CD14-positive monocyte (primary cell): Measurements from ENCODE around the gene APBA3. TPM values are rescaled to one million over a fixed set of nuclear protein-coding genes. Genes with fewer than 3 reads are reported as not detected.

Experiments used
- DNase-seq, 3 donors: peaks; one replicate each; pipeline ENCODE4 v3.0.0-alpha.2; 2011 to 2022
- H2AFZ ChIP-seq: 2 replicates; pipeline ENCODE4 v1.6.0; 2012; ENCODE audit warnings: mild to moderate bottlenecking, low read depth, low read length, inconsistent platforms; ENCODE audit not compliant: insufficient read depth, poor library complexity, severe bottlenecking
- H3K27ac ChIP-seq, 2 donors: 1 replicate in 1 of 2; 2 replicates in 1 of 2; pipeline ENCODE4 v1.5.1; 2012 to 2013; ENCODE audit warnings: low read length in 2 of 2, control low read depth in 1 of 2, inconsistent platforms in 1 of 2, low read depth in 1 of 2, mild to moderate bottlenecking in 1 of 2
- H3K27me3 ChIP-seq, 2 donors: one replicate each; pipeline versions ENCODE4 v1.6.0 to v1.6.1; 2011 to 2013; ENCODE audit warnings: low read length in 2 of 2; ENCODE audit not compliant: control insufficient read depth in 2 of 2, insufficient read depth in 2 of 2
- H3K36me3 ChIP-seq, 2 donors: replicated peaks in 1 of 2; 1 replicate in 1 of 2; 2 replicates in 1 of 2; pipeline versions ENCODE4 v1.5.1 to v1.6.1; 2012 to 2013; ENCODE audit warnings: low read length in 2 of 2, control low read depth in 1 of 2, inconsistent platforms in 1 of 2, mild to moderate bottlenecking in 1 of 2; ENCODE audit not compliant: insufficient read depth in 2 of 2, control insufficient read depth in 1 of 2
- H3K4me1 ChIP-seq, 2 donors: 1 replicate in 1 of 2; 2 replicates in 1 of 2; pipeline versions ENCODE4 v1.5.1 to v1.6.1; 2012 to 2013; ENCODE audit warnings: low read length in 2 of 2, control low read depth in 1 of 2, inconsistent platforms in 1 of 2, mild to moderate bottlenecking in 1 of 2, moderate library complexity in 1 of 2; ENCODE audit not compliant: insufficient read depth in 2 of 2, control insufficient read depth in 1 of 2
- H3K4me2 ChIP-seq: replicated peaks from 2 replicates; pipeline ENCODE3; 2012; ENCODE audit warnings: low read length, moderate library complexity, mild to moderate bottlenecking; ENCODE audit not compliant: poor library complexity, severe bottlenecking; ENCODE audit errors: extremely low read depth
- H3K4me3 ChIP-seq, 3 experiments: fragments of 200-600 bp in 1 of 3; sonication (generic) in 1 of 3; replicated peaks in 1 of 3; 1 replicate in 2 of 3; 2 replicates in 1 of 3; pipeline ENCODE4 v1.5.1; 2011 to 2013; ENCODE audit warnings: low read length in 3 of 3, mild to moderate bottlenecking in 3 of 3, control low read depth in 2 of 3, low read depth in 2 of 3, inconsistent platforms in 1 of 3, moderate library complexity in 1 of 3
- H3K79me2 ChIP-seq: 2 replicates; pipeline ENCODE4 v1.6.0; 2012; ENCODE audit warnings: mild to moderate bottlenecking, control low read depth, inconsistent platforms, low read length, moderate library complexity; ENCODE audit not compliant: insufficient read depth
- H3K9ac ChIP-seq: 2 replicates; pipeline ENCODE4 v1.6.0; 2017; ENCODE audit warnings: low read length, mild to moderate bottlenecking; ENCODE audit not compliant: insufficient read depth, poor library complexity, severe bottlenecking
- H3K9me3 ChIP-seq, 2 donors: replicated peaks in 1 of 2; 1 replicate in 1 of 2; 2 replicates in 1 of 2; pipeline versions ENCODE4 v1.5.1 to v1.6.1; 2012 to 2013; ENCODE audit warnings: low read length in 2 of 2, control low read depth in 1 of 2; ENCODE audit not compliant: control insufficient read depth in 1 of 2, insufficient read depth in 1 of 2
- H4K20me1 ChIP-seq: 2 replicates; pipeline ENCODE4 v1.6.0; 2012; ENCODE audit warnings: mild to moderate bottlenecking, low read length, control low read depth, moderate library complexity; ENCODE audit not compliant: insufficient read depth
- H3K27ac Mint-ChIP-seq, 7 donors: one replicate each; pipeline ENCODE4 v1.8.0; 2020; ENCODE audit warnings: mild to moderate bottlenecking in 7 of 7, mixed read lengths in 7 of 7, moderate library complexity in 6 of 7, inconsistent platforms in 2 of 7
- H3K27me3 Mint-ChIP-seq, 3 donors: one replicate each; pipeline ENCODE4 v1.8.0; 2021 to 2022; ENCODE audit warnings: low read depth in 3 of 3, mild to moderate bottlenecking in 3 of 3, mixed read lengths in 3 of 3, moderate library complexity in 3 of 3, inconsistent platforms in 1 of 3
- H3K36me3 Mint-ChIP-seq, 2 donors: one replicate each; pipeline ENCODE4 v1.8.0; 2020; ENCODE audit warnings: mixed read lengths in 2 of 2, inconsistent platforms in 1 of 2, mild to moderate bottlenecking in 1 of 2
- H3K4me1 Mint-ChIP-seq: one replicate; pipeline ENCODE4 v1.8.0; 2020; ENCODE audit warnings: mild to moderate bottlenecking, mixed read lengths
- H3K4me3 Mint-ChIP-seq, 2 donors: one replicate each; pipeline ENCODE4 v1.8.0; 2020; ENCODE audit warnings: mild to moderate bottlenecking in 2 of 2, mixed read lengths in 2 of 2, moderate library complexity in 1 of 2
- H3K9me3 Mint-ChIP-seq, 7 donors: one replicate each; pipeline ENCODE4 v1.8.0; 2020 to 2022; ENCODE audit warnings: mixed read lengths in 7 of 7, mild to moderate bottlenecking in 6 of 7, moderate library complexity in 6 of 7, inconsistent platforms in 2 of 7
- CTCF ChIP-seq: fragments of 200-600 bp; IDR thresholded peaks from one replicate; pipeline ENCODE4 v1.8.0; 2022; ENCODE audit warnings: antibody characterized with exemption, mild to moderate bottlenecking
- WGBS: methylation state at CpG from one replicate; pipeline ENCODE4 v1.1.5; 2013; ENCODE audit warnings: missing lambda C conversion rate; ENCODE audit not compliant: insufficient coverage; 5-methylcytosine and 5-hydroxymethylcytosine counted together
- intact Hi-C, 2 donors: fragments of 100-400 bp; cut with micrococcal nuclease; formaldehyde crosslinking; loops; one replicate each; pipeline versions ENCODE4 v1.15.0 to v1.15.1; 2023
- polyA plus RNA-seq, 3 donors: library from polyadenylated mRNA; depleted of rRNA in 1 of 3; unstranded in 2 of 3; stranded (reverse) in 1 of 3; fragments of 300-500 nt in 2 of 3; fragments of >200 nt in 1 of 3; fragmentation: Illumina TruSeq in 2 of 3; gene quantifications; 1 replicate in 2 of 3; 2 replicates in 1 of 3; pipeline ENCODE4 v1.2.3, GENCODE V29; 2012 to 2021

Gene APBA3
- polyA plus RNA-seq, 3 donors, result 14.5 to 23.1 (median 16.1) TPM

GRCh38 chr19:3732108-3732507 is 29.4 kb downstream of the APBA3 start:
- Histone ChIP-seq H3K79me2 (no peaks in the 10 kb centered on the region), H3K9me3 (no peaks in the 10 kb centered on the region), H3K27me3 (no peaks in the 10 kb centered on the region), H2AFZ (no peak overlapping the region), H3K27ac (no peak overlapping the region), H3K4me2 (no peak overlapping the region), H3K4me1 (no peaks in the 10 kb centered on the region), H3K4me3 (no peak overlapping the region), H4K20me1 (no peaks in the 10 kb centered on the region), H3K36me3 (no peaks in the 10 kb centered on the region), H3K9ac (no peak overlapping the region)
- Mint-ChIP-seq H3K9me3 (peaks cover 0 to 2% (median 0%) of the 10 kb centered on the region in 7 donors), H3K36me3 (no peaks in the 10 kb centered on the region), H3K4me1 (no peaks in the 10 kb centered on the region), H3K27ac (no peak overlapping the region), H3K4me3 (no peak overlapping the region), H3K27me3 (peaks cover 2 to 4% (median 3%) of the 10 kb centered on the region in 3 donors)
- peak; percentile 8 for TF ChIP-seq CTCF
- DNase-seq, result no peak
- intact Hi-C loops, result no loop called here
- no CpG with 5 or more reads among the region's 1 CpG for WGBS

- no peak for TF ChIP-seq CTCF
- no peak for DNase-seq
- WGBS, result 99% methylated on average over 31 of the region's 32 CpGs
- H4K20me1 ChIP-seq, result no peaks in the 10 kb centered on the region
- no peak overlapping the region for H3K9ac ChIP-seq
- H3K79me2 ChIP-seq, result no peaks in the 10 kb centered on the region
- Mint-ChIP-seq H3K4me1 (no peaks in the 10 kb centered on the region), H3K36me3 (no peaks in the 10 kb centered on the region), H3K27ac (no peak overlapping the region), H3K9me3 (peaks cover 0 to 2% (median 0%) of the 10 kb centered on the region in 7 donors), H3K4me3 (no peak overlapping the region), H3K27me3 (peaks cover 4 to 12% (median 4%) of the 10 kb centered on the region in 3 donors)
- H2AFZ ChIP-seq, result no peak overlapping the region
- no peak overlapping the region for H3K4me2 ChIP-seq
- H3K4me3 ChIP-seq, result no peak overlapping the region
- H3K4me1 ChIP-seq, result no peaks in the 10 kb centered on the region
- H3K36me3 ChIP-seq, result no peaks in the 10 kb centered on the region
- no peaks in the 10 kb centered on the region for H3K9me3 ChIP-seq
- H3K27me3 ChIP-seq, result no peaks in the 10 kb centered on the region
- H3K27ac ChIP-seq, result no peak overlapping the region
- intact Hi-C loops, result no loop called here
Measured at GRCh38 chr19:3730457-3730958, 31.0 kb downstream of the APBA3 start.
